ENCODE results near the gene HASPIN. TPM values are rescaled to one million over a fixed set of nuclear protein-coding genes. Genes with fewer than 3 reads are reported as not detected.

HASPIN gene
- total RNA-seq, 1 experiment from 2014 or later, result 30.1 TPM

GRCh38 chr17:3754458-3755334 lies 31.0 kb downstream of the HASPIN start:
- intact Hi-C loops (cut with micrococcal nuclease; ENCODE audit: unreplicated experiment), result no loop called here
- ChIA-PET POLR2A (ENCODE audit: low non-redundant PET) (no interaction called here), CTCF (interaction anchor here (0.6 kb wide), 1 partner anchor 92 kb away, joined by 3 read pairs; no protein-coding TSS in a partner anchor)
- H3K27ac ChIP-seq (ENCODE audit: low read depth, low read length, poor library complexity, severe bottlenecking), result no peak overlapping the region
- H3K4me1 ChIP-seq (ENCODE audit: insufficient read depth, low read length, poor library complexity, severe bottlenecking), result no peaks in the 10 kb centered on the region
- no peaks in the 10 kb centered on the region for H3K36me3 ChIP-seq (ENCODE audit: insufficient read depth, low read length, poor library complexity, severe bottlenecking)
- no TSS peak for BruUV-seq (replicated peaks)
- H3K27me3 ChIP-seq (replicated peaks; ENCODE audit: insufficient read depth, low read depth, low read length, poor library complexity), result no peaks in the 10 kb centered on the region
- TF ChIP-seq CTCF (conservative IDR thresholded peaks at IDR 0.05; ENCODE audit: low read depth, low read length), result no peak
- no peak for TF ChIP-seq EZH2 (IDR thresholded peaks at IDR 0.05; ENCODE audit: borderline replicate concordance, low read depth, low read length, poor library complexity, severe bottlenecking)
- H3K4me3 ChIP-seq (ENCODE audit: low read depth, low read length, poor library complexity, severe bottlenecking), result no peak overlapping the region
- DNase-seq (ENCODE audit: low spot score), result no peak
- no peaks in the 10 kb centered on the region for H3K9me3 ChIP-seq (ENCODE audit: low read depth, low read length, poor library complexity, severe bottlenecking)

- no peaks in the 10 kb centered on the region for H3K27me3 ChIP-seq (replicated peaks; ENCODE audit: insufficient read depth, low read depth, low read length, poor library complexity)
- BruUV-seq (replicated peaks), result no TSS peak
- intact Hi-C loops (cut with micrococcal nuclease; ENCODE audit: unreplicated experiment), result no loop called here
- TF ChIP-seq EZH2 (IDR thresholded peaks at IDR 0.05; ENCODE audit: borderline replicate concordance, low read depth, low read length, poor library complexity, severe bottlenecking), result no peak
- no peak for TF ChIP-seq CTCF (conservative IDR thresholded peaks at IDR 0.05; ENCODE audit: low read depth, low read length)
- no peak for DNase-seq (ENCODE audit: low spot score)
- H3K27ac ChIP-seq (ENCODE audit: low read depth, low read length, poor library complexity, severe bottlenecking), result no peak overlapping the region
- no peak overlapping the region for H3K4me3 ChIP-seq (ENCODE audit: low read depth, low read length, poor library complexity, severe bottlenecking)
- no peaks in the 10 kb centered on the region for H3K4me1 ChIP-seq (ENCODE audit: insufficient read depth, low read length, poor library complexity, severe bottlenecking)
- H3K9me3 ChIP-seq (ENCODE audit: low read depth, low read length, poor library complexity, severe bottlenecking), result no peaks in the 10 kb centered on the region
- ChIA-PET CTCF (interaction anchor here (0.6 kb wide), 1 partner anchor 150 kb away, joined by 4 read pairs; no protein-coding TSS in a partner anchor), POLR2A (ENCODE audit: low non-redundant PET) (no interaction called here)
- no peaks in the 10 kb centered on the region for H3K36me3 ChIP-seq (ENCODE audit: insufficient read depth, low read length, poor library complexity, severe bottlenecking)
Observed at GRCh38 chr17:3755335-3756030, 31.8 kb downstream of the HASPIN start.

- Histone ChIP-seq H3K27ac (ENCODE audit: low read depth, low read length, poor library complexity, severe bottlenecking) (no peak overlapping the region), H3K4me3 (ENCODE audit: low read depth, low read length, poor library complexity, severe bottlenecking) (no peak overlapping the region), H3K36me3 (ENCODE audit: insufficient read depth, low read length, poor library complexity, severe bottlenecking) (no peaks in the 10 kb centered on the region), H3K9me3 (ENCODE audit: low read depth, low read length, poor library complexity, severe bottlenecking) (no peaks in the 10 kb centered on the region), H3K4me1 (ENCODE audit: insufficient read depth, low read length, poor library complexity, severe bottlenecking) (no peaks in the 10 kb centered on the region), H3K27me3 (replicated peaks; ENCODE audit: insufficient read depth, low read depth, low read length, poor library complexity) (no peaks in the 10 kb centered on the region)
- ChIA-PET POLR2A (ENCODE audit: low non-redundant PET) (no interaction called here), CTCF (no interaction called here)
- TF ChIP-seq CTCF (conservative IDR thresholded peaks at IDR 0.05; ENCODE audit: low read depth, low read length) (no peak), EZH2 (IDR thresholded peaks at IDR 0.05; ENCODE audit: borderline replicate concordance, low read depth, low read length, poor library complexity, severe bottlenecking) (no peak)
- intact Hi-C loops (cut with micrococcal nuclease; ENCODE audit: unreplicated experiment), result no loop called here
- BruUV-seq (replicated peaks), result no TSS peak
- no peak for DNase-seq (ENCODE audit: low spot score)
Observed at GRCh38 chr17:3759597-3760216, 36.0 kb downstream of the HASPIN start.

Measured in A673 (cell line).